Suprapubic skin (tissue), 3 donors: ENCODE data around the gene TARP.

Experiments used
- CTCF ChIP-seq, 2 donors: fragments of 200-600 bp in 1 of 2; fragments of 450-650 bp in 1 of 2; sonication (generic) in 1 of 2; IDR thresholded peaks; one replicate each; pipeline ENCODE4 v1.5.1; 2016 to 2019; ENCODE audit warnings: antibody characterized with exemption in 2 of 2, mild to moderate bottlenecking in 1 of 2, moderate library complexity in 1 of 2
- EP300 ChIP-seq: sonication (generic); formaldehyde crosslinking; IDR thresholded peaks from one replicate; pipeline ENCODE4 v1.6.1; 2017; ENCODE audit warnings: antibody characterized with exemption
- POLR2A ChIP-seq, 2 donors: fragments of 450-650 bp; IDR thresholded peaks; one replicate each; pipeline ENCODE4 v1.6.1; 2017; ENCODE audit warnings: antibody characterized with exemption in 2 of 2, mild to moderate bottlenecking in 2 of 2, moderate library complexity in 2 of 2

DNA sequence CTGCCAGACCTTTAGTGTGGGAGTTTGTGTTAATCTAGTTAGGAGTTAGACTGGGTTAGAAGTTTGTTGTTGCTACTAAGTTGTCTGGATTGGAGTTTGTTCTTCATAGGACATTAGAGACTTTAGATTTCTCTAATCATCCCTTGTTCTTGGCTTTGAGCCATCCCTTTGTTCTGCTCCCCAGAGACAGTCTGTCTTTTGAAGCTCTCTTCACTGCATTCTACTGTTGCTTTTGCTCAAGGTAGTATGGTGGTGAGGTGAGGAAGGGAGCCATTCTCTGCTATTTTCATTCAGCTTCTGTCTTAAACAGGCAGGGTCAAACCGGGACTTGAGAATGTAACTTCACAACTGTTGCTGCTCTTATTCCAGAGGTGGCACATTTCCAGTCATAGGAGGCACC, 10.4 kb upstream of the TARP start:
- TF ChIP-seq CTCF (IDR thresholded peaks at IDR 0.05) (no peak), POLR2A (IDR thresholded peaks at IDR 0.05) (no peak), EP300 (no peak)
